ENCODE data around the gene SH3PXD2A.

Gene SH3PXD2A

DNA sequence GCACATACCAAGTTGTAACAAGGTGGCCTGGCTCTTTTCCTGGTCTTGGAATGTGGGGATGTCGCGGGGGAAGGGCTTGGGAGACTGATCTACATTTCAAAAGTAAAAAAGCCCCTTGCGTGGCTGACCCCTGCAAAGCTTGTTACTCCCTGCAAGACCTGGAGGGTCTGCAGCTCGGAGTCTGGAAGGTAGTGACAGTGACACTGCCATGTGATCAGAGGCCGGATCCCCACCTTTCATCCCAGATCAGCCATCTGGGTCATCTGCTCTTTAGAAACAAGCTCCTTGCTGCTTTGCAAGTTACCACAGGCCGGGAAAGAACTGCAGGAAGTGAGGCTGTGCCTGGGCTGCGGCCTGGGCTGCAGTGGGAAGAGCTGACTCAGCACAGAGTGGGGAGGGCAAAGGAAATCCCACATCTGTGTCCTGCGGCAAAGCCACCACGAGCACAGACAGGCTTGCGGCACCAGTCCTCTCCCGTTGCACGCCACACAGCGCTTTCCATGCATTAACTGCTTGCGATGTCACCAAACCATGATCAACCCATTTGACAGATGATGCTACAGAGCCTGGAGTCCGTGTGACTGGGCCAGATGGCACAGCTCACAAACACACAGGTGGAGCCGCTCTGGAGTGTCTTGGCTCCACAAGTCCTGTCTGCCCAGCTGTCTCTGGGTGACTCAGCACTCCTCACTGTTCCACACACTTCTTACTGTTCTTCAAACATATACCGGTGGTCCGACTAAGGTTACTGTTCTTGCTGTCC is 97.7 kb downstream of the SH3PXD2A start:
- H3K27me3 ChIP-seq (ENCODE audit: insufficient read depth, low read depth): no peaks in the 10 kb centered on the region
- H3K79me2 ChIP-seq (ENCODE audit: insufficient read depth, low read depth): no peaks in the 10 kb centered on the region
- H4K20me1 ChIP-seq (ENCODE audit: insufficient read depth): no peaks in the 10 kb centered on the region
- H2AFZ ChIP-seq (ENCODE audit: low read depth): no peak overlapping the region
- H3K4me1 ChIP-seq (ENCODE audit: low read depth, poor library complexity, severe bottlenecking): no peaks in the 10 kb centered on the region
- H3K9ac ChIP-seq: no peak overlapping the region
- H3K4me2 ChIP-seq: no peak overlapping the region
- TF ChIP-seq, protein P1, sequence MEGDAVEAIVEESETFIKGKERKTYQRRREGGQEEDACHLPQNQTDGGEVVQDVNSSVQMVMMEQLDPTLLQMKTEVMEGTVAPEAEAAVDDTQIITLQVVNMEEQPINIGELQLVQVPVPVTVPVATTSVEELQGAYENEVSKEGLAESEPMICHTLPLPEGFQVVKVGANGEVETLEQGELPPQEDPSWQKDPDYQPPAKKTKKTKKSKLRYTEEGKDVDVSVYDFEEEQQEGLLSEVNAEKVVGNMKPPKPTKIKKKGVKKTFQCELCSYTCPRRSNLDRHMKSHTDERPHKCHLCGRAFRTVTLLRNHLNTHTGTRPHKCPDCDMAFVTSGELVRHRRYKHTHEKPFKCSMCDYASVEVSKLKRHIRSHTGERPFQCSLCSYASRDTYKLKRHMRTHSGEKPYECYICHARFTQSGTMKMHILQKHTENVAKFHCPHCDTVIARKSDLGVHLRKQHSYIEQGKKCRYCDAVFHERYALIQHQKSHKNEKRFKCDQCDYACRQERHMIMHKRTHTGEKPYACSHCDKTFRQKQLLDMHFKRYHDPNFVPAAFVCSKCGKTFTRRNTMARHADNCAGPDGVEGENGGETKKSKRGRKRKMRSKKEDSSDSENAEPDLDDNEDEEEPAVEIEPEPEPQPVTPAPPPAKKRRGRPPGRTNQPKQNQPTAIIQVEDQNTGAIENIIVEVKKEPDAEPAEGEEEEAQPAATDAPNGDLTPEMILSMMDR (conservative IDR thresholded peaks at IDR 0.05; ENCODE audit: low read depth, low read length): no peak
- no peaks in the 10 kb centered on the region for H3K36me3 ChIP-seq (ENCODE audit: insufficient read depth)
- H3K4me3 ChIP-seq (IDR thresholded peaks at IDR 0.05; ENCODE audit: insufficient read depth, low read depth, low read length): no peak overlapping the region
- H3K27ac ChIP-seq: no peak overlapping the region

DNA sequence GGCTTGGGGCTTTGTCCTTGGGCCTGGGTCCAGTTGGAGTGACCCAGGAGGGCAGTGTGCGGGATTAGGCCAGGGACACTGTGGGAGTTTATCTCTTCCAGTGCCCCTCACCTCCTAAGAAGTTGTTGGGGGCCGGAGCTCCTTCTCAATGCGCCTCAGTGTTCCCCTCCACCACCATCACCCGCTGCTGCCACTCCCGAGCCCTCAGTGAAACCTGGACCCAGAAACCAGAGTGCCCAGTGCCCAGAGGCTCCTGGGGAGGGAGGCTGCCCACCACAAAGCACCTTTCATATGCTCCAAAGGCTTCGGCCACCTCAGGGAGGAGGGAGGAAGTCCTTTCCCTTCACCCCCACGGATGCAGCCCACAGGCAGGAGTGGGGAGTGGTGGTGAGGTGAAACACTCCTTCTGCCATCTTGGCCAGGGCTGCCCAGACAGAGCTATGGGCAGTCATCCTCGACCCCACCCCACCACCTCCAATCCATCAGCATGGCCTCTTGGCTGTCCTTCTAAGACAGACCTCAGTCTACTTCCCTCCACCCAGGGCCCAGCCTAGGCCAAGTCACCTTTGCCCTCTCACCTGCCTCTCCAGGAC is 99.0 kb downstream of the SH3PXD2A start:
- no peak overlapping the region for H2AFZ ChIP-seq (ENCODE audit: low read depth)
- H3K27me3 ChIP-seq (ENCODE audit: insufficient read depth, low read depth): no peaks in the 10 kb centered on the region
- H3K4me2 ChIP-seq: no peak overlapping the region
- TF ChIP-seq, protein P1 (conservative IDR thresholded peaks at IDR 0.05; ENCODE audit: low read depth, low read length): no peak
- no peaks in the 10 kb centered on the region for H3K4me1 ChIP-seq (ENCODE audit: low read depth, poor library complexity, severe bottlenecking)
- no peaks in the 10 kb centered on the region for H3K79me2 ChIP-seq (ENCODE audit: insufficient read depth, low read depth)
- H3K9ac ChIP-seq: no peak overlapping the region
- H4K20me1 ChIP-seq (ENCODE audit: insufficient read depth): no peaks in the 10 kb centered on the region
- no peaks in the 10 kb centered on the region for H3K36me3 ChIP-seq (ENCODE audit: insufficient read depth)
- no peak overlapping the region for H3K27ac ChIP-seq
- no peak overlapping the region for H3K4me3 ChIP-seq (IDR thresholded peaks at IDR 0.05; ENCODE audit: insufficient read depth, low read depth, low read length)

DNA sequence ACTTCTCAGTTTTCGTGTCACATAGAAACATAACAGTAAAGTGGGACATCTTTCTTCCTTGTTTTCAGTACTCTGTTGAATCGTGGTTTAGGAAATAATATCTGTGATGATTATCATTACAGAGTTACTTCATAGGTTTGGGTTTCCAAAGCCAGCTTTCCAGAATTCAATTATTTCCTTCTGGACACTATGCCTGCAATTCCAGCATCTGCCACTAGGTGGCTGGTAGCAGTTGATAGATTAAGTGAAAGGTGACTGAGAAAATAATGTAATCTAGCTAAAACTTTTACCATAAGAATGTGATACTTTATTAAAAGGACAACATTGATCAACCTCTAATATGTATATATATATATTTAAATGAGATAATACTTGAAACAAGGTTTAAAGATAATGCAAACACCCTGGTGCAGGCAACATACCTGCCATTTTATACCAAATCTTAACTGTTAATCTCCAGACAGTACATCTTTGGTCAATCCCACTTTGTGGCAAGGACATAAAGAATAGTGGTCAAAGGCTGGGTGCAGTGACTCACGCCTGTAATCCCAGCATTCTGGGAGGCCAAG is 102.6 kb downstream of the SH3PXD2A start:
- H3K36me3 ChIP-seq (ENCODE audit: insufficient read depth): no peaks in the 10 kb centered on the region
- H3K4me3 ChIP-seq (IDR thresholded peaks at IDR 0.05; ENCODE audit: insufficient read depth, low read depth, low read length): no peak overlapping the region
- no peak overlapping the region for H2AFZ ChIP-seq (ENCODE audit: low read depth)
- TF ChIP-seq, protein P1 (conservative IDR thresholded peaks at IDR 0.05; ENCODE audit: low read depth, low read length): peak; percentile 89
- no peak overlapping the region for H3K27ac ChIP-seq
- no peaks in the 10 kb centered on the region for H4K20me1 ChIP-seq (ENCODE audit: insufficient read depth)
- H3K4me1 ChIP-seq (ENCODE audit: low read depth, poor library complexity, severe bottlenecking): no peaks in the 10 kb centered on the region
- no peaks in the 10 kb centered on the region for H3K79me2 ChIP-seq (ENCODE audit: insufficient read depth, low read depth)
- H3K4me2 ChIP-seq: no peak overlapping the region
- H3K9ac ChIP-seq: no peak overlapping the region
- no peaks in the 10 kb centered on the region for H3K27me3 ChIP-seq (ENCODE audit: insufficient read depth, low read depth)

GRCh38 chr10:103751667-103752290 is 103.6 kb downstream of the SH3PXD2A start:
- Histone ChIP-seq H4K20me1 (ENCODE audit: insufficient read depth) (no peaks in the 10 kb centered on the region), H3K79me2 (ENCODE audit: insufficient read depth, low read depth) (no peaks in the 10 kb centered on the region), H3K4me3 (IDR thresholded peaks at IDR 0.05; ENCODE audit: insufficient read depth, low read depth, low read length) (no peak overlapping the region), H3K27ac (no peak overlapping the region), H3K36me3 (ENCODE audit: insufficient read depth) (no peaks in the 10 kb centered on the region), H3K4me1 (ENCODE audit: low read depth, poor library complexity, severe bottlenecking) (no peaks in the 10 kb centered on the region), H3K9ac (no peak overlapping the region), H3K4me2 (no peak overlapping the region), H2AFZ (ENCODE audit: low read depth) (no peak overlapping the region), H3K27me3 (ENCODE audit: insufficient read depth, low read depth) (no peaks in the 10 kb centered on the region)
- TF ChIP-seq, protein P1 (conservative IDR thresholded peaks at IDR 0.05; ENCODE audit: low read depth, low read length): no peak

Measured in KMS-11 (cell line).